ENCODE results near the gene RBM8A.

The RBM8A gene

GRCh38 chr1:145901312-145902021 lies 25.8 kb downstream of the RBM8A start:
- no peak overlapping the region for H3K4me3 ChIP-seq (replicated peaks; ENCODE audit: low read depth, low read length)
- DNase-seq (ENCODE audit: low read depth) = no peak
- no peak for TF ChIP-seq CTCF (IDR thresholded peaks at IDR 0.05; ENCODE audit: low read length, missing control alignments)

GRCh38 chr1:145898756-145899155 lies 28.5 kb downstream of the RBM8A start:
- DNase-seq (ENCODE audit: low read depth) = no peak
- no peak overlapping the region for H3K4me3 ChIP-seq (replicated peaks; ENCODE audit: low read depth, low read length)
- TF ChIP-seq CTCF (IDR thresholded peaks at IDR 0.05; ENCODE audit: low read length, missing control alignments) = no peak

- DNase-seq (ENCODE audit: low read depth) = no peak
- TF ChIP-seq CTCF (IDR thresholded peaks at IDR 0.05; ENCODE audit: low read length, missing control alignments) = no peak
- no peak overlapping the region for H3K4me3 ChIP-seq (replicated peaks; ENCODE audit: low read depth, low read length)
Measured at GRCh38 chr1:145897969-145898368, 29.3 kb downstream of the RBM8A start.

GRCh38 chr1:145895471-145895870 lies 31.8 kb downstream of the RBM8A start:
- no peak for DNase-seq (ENCODE audit: low read depth)
- H3K4me3 ChIP-seq (replicated peaks; ENCODE audit: low read depth, low read length) = no peak overlapping the region
- no peak for TF ChIP-seq CTCF (IDR thresholded peaks at IDR 0.05; ENCODE audit: low read length, missing control alignments)

GRCh38 chr1:145893306-145894055 lies 33.8 kb downstream of the RBM8A start:
- H3K4me3 ChIP-seq (replicated peaks; ENCODE audit: low read depth, low read length) = no peak overlapping the region
- no peak for TF ChIP-seq CTCF (IDR thresholded peaks at IDR 0.05; ENCODE audit: low read length, missing control alignments)
- no peak for DNase-seq (ENCODE audit: low read depth)

GRCh38 chr1:145892486-145893087 lies 34.7 kb downstream of the RBM8A start:
- DNase-seq (ENCODE audit: low read depth) = peak; percentile 80
- peak overlapping the region; percentile 2 for H3K4me3 ChIP-seq (replicated peaks; ENCODE audit: low read depth, low read length)
- TF ChIP-seq CTCF (IDR thresholded peaks at IDR 0.05; ENCODE audit: low read length, missing control alignments) = no peak

Measured in fibroblast of pulmonary artery (primary cell).